NCI-H446 (cell line): ENCODE results near the gene TMEM175.
A peak's percentile ranks its signal among the peaks of the same experiment; 100 is the strongest.

Source experiments
- DNase-seq, 2 experiments: peaks; one replicate each; lab custom pipeline; 2025; lab: John Stamatoyannopoulos, UW

The TMEM175 gene, protein sequence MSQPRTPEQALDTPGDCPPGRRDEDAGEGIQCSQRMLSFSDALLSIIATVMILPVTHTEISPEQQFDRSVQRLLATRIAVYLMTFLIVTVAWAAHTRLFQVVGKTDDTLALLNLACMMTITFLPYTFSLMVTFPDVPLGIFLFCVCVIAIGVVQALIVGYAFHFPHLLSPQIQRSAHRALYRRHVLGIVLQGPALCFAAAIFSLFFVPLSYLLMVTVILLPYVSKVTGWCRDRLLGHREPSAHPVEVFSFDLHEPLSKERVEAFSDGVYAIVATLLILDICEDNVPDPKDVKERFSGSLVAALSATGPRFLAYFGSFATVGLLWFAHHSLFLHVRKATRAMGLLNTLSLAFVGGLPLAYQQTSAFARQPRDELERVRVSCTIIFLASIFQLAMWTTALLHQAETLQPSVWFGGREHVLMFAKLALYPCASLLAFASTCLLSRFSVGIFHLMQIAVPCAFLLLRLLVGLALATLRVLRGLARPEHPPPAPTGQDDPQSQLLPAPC

DNA sequence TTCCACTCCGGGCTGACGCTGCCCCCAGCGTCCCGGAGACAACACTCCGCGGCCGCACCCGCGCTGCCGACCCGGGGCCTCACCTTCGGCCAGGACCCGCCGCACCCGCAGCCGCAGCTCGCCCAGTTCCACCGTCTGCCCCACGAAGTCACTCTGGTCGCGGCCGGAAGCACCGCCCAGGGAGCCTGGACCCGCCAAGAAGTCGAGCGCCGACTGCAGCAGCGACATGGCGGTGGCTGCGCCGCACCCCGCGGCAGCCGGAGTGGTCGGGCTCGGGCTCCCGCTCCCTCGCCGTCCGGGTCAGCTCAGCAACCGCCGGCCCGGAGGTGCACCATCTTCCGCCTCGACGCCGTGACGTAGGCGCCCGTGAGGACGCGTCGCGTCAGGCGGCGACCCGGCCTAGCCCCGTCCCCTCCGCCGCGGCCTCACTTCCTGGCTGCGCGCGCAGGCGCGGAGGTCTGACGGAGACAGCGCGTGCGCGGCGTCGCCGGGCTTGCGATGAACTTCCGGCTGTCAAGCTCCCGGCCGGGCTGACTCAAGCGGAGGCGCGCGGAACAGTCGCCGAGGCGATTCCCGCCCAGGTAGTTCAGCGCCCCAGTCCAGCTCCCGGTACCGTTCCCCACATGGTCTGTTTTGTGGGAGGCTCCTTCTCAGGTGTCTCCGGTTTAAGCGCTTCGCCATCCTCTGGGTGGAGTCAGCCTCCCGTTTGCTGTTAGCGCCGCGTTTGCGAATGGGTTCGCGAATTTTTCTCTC is at the start of gene TMEM175, which contains the start of gene GAK:
TSS of gene TMEM175 (plus strand) at position 501 of the 753 bp plus-strand sequence. CDS start 15,280 bp downstream, outside the sequence.
TSS of gene GAK (minus strand) at position 357 of the 753 bp plus-strand sequence. CDS start at position 228, 129 bp downstream.
- peak; percentile 65 to 94 for DNase-seq

DNA sequence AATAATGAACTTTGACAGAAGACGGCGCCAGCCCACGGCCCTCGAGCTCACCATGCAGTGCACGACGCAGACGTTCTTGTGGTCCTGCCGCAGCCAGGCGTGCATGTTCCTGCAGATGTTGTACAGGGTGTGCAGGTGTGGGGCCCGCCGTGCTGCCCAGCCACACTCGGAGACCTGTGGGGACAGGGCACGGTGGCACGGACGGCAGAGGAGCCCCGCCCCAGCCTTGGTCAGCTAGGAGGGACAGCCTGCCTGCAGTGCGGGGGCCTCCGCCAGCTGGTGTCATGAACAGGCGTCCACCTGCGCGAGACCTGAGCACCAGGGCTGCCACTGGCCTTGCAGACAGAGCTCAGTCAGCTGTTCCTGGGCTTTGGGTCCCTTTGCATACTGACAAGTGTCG is 49.6 kb upstream of the TMEM175 start:
- no peak for DNase-seq

DNA sequence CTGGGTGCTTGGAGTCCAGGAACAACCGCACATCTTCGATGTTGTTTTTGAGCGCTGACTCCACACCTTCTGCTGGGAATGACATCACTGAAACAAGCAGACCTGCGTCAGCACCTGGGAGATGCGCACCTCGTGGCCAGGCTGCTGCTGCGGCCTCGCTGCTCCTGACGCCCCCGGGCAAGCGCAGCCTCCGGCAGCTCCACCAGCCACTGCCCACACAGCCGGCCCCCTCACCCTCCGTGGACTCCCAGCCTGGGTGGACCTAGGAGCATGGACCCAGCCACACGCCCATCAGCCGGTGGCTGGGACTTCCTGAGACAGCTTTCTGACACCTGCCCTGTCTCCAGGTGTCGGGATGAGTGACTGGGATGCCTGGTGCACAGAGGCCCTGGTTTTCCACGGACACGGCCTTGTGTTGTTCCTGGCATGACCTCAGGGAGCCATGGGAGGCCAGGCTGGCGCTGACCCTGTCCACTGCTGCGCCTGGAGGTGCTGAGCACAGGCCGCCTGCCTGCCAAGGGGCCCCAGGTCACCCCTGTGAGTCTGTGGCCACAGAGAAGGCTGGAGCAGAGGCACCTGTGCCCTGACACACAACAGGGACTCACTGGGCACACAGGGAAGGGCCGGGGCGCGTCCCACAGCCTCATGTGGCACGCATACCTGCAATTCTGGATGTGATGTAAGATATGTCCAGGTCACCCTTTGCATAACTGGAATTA is 48.7 kb upstream of the TMEM175 start:
- no peak for DNase-seq

DNA sequence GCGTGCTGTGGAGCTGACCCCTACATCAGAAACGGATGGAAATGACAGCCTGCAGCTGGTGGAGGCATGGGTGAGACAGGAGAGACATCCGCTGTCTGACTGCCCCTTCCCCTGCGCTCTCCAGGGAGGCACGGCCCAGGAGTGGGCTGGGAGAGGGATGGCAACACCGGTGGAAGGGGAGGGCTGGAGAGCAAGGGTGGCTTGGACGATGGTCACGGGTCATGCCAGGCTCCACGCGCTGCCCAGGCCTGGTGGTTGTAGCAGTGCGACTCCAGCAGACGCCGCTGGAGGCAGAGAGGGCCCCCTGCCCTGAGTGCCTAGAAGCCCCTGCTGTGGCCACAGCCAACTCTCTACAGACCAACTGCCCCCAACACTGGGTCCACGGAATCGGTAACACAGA is 48.0 kb upstream of the TMEM175 start:
- DNase-seq: no peak

DNA sequence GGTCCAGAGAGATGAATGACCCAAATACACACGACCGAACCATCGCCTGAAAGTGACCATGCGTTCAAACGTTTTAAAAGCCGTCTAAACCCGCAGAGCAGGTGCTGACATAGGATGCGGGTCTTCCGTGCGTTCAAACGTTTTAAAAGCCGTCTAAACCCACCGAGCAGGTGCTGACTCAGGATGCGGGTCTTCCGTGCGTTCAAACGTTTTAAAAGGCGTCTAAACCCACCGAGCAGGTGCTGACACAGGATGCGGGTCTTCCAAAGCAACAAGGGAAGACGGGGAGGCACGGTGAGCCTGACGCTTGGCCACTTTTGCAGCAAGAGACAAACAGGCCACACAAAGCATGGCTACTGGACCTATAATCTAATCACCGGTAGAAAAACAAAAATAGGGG is 47.4 kb upstream of the TMEM175 start:
- DNase-seq: no peak

DNA sequence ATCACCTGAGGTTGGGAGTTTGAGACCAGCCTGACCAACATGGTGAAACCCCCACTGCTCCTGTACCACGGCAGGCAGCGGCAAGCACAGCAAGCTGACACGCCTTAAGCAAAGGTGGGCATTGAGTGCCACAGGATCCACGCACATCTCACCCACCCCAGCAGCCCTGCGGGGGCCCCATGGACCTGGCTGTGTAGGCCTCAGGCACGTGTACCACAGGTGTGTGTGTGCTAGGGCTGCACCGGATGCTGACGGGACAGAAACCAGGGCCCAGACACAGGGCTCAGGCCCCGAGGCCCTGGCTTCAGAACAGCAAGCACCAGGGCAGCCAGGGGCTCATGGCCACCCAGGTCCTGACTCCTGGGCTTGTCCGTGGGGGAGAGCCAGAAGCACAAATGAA is 46.9 kb upstream of the TMEM175 start:
- DNase-seq: no peak

DNA sequence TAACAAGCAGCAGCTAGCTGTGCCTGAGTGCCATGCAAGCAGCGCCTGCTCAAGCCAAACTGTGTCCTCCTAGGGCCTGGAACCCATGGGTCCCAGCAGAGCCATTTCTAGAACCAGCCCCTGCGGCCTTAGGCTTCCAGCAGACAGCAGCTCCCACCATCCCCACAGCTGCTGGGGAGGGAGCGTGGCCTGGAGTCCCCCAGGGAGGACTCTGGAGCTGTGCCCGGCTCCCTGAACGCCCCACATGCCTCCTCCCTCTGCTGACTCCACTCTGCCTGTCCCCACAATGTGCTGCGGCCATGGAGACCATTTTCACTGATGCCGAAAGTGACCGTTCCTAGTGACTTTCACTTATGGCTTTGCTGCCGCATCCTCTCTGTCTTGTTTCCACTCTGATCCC is 46.0 kb upstream of the TMEM175 start:
- DNase-seq: no peak

DNA sequence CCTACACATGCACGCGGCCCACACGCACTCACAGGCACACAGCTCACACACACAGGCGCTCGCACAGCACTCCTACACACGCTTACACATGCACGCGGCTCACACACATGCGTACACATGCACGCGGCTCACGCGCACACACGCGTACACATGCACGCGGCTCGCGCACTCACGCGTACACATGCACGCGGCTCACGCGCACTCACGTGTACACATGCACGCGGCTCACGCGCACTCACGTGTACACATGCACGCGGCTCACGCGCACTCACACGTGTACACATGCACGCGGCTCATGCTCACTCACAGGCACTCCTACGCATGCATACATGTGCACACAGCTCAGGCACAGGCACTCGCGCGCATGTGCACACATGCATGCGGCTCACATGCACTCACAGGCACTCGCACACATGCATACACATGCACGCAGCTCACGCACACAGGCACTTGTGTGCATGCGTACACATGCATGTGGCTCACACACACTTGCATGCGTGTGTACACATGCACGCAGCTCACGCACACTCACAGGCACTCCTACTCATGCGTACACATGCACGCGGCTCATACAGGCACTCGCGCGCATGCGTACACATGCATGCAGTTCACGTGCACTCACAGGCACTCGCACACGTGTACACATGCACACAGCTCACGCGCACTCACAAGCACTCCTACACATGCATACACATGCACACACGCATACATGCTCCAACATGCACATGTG is 45.1 kb upstream of the TMEM175 start:
- no peak for DNase-seq

DNA sequence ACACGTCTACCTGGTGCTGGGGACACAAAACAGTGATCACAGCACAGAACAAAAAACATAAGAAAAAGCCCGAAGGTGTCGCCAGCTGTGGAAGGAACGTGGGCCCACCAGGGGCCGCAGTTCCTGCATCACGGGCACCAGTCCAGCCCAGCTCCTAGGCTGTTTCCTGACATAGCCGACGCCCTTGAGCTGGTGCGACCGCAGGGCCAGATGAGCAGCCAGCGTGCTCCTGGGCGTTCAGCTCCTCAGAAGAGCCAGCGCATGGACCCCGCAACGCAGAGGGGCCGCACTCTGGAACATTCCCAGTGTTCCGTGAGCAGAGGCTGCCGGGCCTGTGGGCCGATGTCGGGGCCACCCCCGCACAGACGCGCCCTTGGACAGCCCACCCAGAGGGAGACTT is 44.2 kb upstream of the TMEM175 start:
- no peak for DNase-seq

DNA sequence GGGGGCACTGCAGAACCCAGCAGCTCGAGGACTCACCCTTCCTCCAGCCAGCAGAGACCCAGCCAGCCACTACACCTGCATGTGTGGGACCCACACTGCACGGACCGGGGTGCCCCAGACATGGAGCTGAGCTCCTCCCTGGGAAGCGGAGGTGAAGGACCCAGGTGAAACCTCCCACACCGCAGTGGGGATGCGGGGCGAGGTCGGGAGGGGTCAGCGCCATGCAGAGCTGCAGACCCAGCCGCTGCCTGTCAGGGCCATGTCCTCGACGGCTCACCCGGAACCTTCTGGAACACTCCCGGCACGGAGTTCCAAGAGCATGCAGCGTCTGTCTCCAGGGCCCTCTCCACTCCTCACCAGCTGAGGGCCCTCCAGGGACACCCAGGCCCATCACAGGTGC is 42.7 kb upstream of the TMEM175 start:
- DNase-seq: no peak

DNA sequence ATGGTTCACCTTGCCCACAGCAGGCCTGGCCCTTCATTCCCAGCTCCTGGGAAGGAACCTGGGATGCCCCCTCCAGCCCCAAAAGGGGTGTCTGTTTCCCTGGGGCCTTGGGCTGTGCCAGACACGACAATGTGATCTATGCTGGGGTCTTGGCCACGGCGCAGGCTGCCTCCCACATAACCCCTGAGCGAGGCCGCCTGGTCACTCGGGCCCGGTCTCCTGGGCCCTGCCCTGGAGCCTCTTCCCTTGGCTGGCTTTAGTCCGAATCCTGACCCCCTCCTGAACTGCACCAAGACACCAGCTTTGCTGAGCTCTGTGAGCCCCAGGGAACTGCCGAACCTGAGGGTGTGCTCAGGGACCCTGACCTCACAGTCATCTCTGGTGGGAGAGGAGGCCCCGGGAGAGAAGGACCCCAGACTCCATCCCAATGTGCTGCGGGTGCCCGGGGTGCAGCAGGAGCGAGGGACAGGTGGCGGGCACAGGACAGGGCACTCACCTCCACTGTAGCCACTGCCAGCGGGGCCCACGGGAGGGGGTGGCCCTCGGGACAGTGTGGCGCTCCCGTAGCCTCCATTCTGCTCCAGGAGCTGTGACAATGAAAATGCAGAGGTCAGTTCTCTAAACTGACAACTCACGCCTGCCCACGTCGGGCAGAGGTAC is 42.1 kb upstream of the TMEM175 start:
- DNase-seq: no peak

DNA sequence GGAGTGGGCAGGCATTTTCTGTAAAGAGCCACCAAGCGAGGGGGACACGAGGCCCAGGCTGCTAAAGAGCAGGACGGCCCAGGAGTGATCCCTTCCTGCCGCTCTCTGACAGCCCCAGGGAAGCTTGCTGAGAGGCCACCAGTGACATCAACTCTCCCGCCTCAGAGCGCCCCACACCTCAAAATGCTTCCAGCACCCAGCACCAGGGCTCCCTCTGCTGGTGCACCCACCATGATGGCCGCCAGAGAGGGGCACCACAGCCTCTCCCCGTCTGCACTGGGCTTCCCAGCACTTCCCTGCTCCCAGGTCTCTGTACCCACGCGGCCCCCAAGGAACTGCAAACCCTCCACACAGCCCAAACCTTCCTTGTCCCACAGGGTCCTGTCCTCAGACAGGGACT is 40.5 kb upstream of the TMEM175 start:
- DNase-seq: no peak

DNA sequence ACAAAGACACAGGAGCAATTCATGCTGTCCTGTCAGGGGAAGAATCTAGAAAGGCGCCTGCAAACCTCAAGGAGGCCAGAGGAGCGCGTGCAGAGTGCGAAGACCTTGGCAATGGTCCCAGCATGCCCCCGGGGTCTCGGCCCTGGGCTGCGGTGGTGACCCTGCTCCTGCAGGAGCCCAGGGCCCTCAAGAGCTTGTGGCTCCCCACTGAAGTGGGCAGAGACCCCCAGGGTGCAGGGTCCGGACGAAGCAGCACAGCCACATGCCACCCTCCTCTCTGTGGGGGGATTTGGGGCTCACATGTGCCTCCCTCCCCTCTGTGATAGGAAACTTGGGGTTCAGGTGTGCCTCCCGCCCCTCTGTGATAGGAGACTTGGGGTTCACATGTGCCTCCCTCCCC is 39.5 kb upstream of the TMEM175 start:
- no peak for DNase-seq

DNA sequence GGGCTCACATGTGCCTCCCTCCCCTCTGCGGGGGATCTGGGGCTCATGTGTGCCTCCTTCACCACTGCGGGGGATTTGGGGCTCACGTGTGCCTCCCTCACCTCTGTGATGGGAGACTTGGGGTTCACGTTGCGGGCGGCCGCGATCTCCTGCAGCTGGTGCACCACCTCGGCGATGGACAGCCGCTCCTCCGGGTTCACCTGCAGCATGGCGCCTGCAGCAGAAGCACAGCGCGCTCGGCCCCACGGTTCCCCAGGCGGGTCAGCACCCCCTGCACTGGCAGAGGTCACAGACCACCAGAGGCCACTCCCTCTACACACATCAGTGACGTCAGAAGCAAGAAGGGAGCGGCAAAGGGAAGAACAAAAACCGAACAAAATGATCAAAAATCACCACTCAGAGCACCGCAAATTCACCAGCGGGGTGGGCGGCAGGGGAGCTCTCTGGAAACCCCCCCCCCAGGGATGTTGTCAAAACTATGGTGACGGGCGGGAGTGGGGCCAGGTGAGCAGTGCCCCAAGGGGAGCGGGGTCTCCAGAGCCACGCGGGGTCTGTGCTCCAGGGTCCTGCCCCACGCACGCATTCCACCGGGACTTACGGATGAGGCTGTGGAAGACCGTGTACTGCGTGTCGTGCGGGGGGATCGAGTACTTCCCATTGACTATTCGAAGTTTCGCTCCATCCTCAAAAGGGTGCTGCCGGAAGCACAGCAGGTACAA is 38.8 kb upstream of the TMEM175 start:
- DNase-seq: no peak

DNA sequence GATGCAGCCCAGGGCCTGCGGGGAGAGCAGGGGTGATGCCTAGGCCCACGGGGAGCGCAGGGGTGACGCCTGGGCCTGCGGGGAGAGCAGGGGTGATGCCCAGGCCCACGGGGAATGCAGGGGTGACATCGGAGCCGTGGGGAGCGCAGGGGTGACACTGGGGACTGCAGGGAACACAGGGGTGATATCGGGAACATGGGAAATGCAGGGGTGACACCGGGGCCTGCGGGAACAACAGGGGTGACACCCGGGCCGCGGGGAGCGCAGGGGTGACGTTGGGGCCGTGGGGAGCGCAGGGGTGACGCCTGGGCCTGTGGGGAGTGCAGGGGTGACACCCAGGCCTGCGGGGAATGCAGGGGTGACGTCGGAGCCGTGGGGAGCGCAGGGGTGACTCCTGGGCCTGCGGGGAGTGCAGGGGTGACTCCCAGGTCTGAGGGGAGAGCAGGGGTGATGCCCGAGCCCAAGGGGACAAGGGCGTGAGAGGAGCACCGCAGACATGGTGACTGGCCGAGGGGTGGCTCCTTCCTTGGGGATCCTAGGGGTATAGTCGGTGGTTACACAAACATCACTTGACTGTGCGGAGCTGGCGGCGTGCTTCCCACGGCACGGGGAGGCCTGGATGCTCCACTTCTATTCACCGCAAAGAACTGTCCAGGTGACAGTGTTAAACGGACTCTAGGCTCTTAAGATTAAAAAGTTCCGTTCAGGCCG is 38.1 kb upstream of the TMEM175 start:
- no peak for DNase-seq

DNA sequence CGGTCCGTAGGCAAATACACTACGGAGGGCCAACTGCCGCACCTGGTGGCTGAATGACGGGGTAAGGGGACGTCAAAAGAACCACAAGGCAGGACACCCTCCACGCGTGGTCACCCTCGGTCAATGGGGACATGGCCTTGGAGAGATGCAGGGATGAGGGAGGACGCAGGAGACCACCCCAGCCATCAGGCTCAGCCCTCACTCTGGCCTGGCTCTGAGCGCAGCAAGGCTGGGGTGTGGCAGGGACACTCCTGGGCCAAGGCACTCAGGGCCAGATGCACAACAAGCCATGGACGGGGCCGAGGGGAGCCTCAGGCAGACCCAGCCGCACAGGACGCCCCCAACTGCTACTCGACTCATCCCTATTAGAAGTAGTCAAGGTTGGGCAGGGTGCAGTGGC is 36.7 kb upstream of the TMEM175 start:
- no peak for DNase-seq

DNA sequence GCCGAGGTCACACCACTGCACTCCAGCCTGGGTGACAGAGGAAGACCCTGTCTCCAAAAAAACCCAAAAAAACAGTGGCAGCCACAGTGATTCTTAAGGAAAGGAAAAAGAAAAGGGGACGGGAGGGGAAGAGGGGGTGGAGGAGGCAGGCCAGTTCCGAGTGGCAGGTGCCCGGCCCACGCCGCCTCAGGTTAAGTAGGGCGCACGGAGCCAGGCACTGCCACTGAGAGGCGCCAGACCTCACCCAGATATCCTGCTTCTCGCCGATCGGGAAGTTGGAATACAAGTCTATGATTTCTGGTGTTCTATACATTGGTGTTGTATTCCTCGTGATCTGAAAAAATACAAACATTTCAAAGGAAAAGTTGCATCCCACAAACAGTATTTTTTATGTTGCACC is 36.0 kb upstream of the TMEM175 start:
- DNase-seq: no peak

DNA sequence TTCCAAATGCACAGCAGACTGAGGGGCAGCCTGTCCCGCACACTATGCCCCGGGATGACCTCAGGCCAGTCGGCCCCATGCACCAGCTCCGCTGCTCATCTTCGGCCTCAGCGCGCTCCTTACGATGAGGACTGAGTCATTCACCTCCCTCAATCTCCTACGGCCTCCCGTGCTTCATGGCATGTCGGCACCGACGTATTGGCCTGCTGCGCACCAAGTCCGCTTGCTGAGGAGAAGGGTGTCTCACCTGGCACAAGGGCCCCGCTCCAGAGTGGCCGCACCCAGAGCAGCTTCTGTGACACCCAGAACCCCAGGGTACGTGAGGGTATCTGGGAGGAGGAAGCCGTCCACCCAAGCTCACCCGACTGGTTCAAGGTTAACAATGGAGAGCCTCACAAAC is 35.6 kb upstream of the TMEM175 start:
- DNase-seq: no peak

DNA sequence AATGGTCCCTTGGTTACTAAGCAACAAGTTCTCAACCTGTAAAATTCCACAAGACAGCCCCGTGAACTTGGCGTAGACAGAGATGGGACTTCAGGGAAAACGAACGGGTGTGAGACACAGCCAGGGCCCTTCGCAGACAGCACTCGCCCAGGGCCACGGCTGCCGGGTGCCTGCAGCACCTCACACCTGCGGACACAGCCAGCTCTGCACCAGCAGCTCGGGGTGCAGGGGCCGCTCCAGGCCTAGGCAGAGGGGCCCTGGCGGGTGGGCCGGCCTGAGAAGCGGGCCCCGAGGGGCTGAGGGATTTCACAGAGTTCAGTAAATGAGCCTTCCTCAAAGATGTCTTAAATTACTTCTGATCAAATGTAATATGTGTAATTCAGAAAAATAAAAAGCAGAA is 34.1 kb upstream of the TMEM175 start:
- DNase-seq: no peak
